SIG-M5 treated with dmso at 0.1 percent for 504 hours (cell line): ENCODE data around the gene TALDO1.
"Not testable (repeated sequence)": the region's sequence is repeated elsewhere in the genome, so short reads cannot be mapped to it uniquely, and the experiment has no call there.

Source experiments
- DNase-seq: peaks from one replicate; lab custom pipeline; 2025; ENCODE audit not compliant: unreplicated experiment; lab: John Stamatoyannopoulos, UW

The TALDO1 gene

DNA sequence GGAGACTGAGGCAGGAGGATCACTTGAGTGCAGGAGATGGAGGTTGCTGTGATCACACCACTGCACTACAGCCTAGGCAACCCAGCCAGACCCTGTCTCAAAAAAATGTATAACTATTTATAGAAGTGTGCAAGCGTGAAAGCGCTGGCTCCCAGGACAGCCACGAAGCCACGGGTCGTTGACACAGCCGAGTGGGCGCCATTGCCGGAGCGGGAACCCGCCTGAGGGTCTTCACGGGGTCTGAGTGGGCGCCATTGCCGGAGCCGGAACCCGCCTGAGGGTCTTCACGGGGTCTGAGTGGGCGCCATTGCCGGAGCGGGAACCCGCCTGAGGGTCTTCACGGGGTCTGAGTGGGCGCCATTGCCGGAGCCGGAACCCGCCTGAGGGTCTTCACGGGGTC is 12.7 kb upstream of the TALDO1 start:
- DNase-seq = not testable (repeated sequence)

DNA sequence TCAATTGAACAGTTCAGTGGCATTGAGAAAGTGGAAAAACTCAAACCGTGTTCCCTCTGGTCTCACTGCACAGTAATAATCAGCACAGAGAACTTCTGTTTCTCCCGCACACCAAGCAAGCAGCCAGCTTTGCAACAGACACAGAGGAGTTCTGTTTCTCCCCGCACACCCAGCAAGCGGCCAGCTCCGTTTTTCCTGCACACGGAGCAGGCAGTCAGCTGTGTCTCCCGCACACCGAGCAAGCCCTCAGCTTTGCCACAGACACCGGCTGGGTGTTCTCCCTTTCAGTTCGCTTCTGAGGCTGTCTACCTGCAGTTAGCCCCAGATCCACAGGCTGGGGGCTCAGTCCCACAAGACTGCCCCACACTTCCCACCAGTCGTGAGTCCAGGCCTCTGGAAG is 9.9 kb upstream of the TALDO1 start:
- DNase-seq = no peak

DNA sequence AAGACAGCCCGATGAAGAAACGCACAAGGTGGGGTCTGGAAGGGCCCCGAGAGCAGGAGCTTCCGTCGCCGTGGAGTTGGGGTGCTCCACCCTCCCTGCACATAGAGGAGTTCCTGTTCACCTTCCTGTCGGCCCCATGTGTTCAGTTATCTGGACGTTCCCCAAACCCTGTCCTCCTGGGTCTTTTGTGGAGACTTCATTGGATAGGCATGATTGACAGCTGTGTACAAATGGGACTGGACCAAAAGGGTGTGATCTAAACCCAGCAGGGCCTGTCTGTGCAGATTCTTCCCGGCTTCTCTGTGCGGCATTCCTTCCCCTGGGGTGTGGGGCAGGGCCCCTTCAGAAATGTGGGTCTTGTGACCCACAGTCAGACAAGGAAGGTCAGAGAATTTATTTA is 9.4 kb upstream of the TALDO1 start:
- not testable (repeated sequence) for DNase-seq

- no peak for DNase-seq
Observed at GRCh38 chr11:742156-742546, 5.1 kb upstream of the TALDO1 start.

- no peak for DNase-seq
Observed at GRCh38 chr11:742571-743201, 4.6 kb upstream of the TALDO1 start.

GRCh38 chr11:745428-745827 is 1.8 kb upstream of the TALDO1 start:
- DNase-seq = no peak

DNA sequence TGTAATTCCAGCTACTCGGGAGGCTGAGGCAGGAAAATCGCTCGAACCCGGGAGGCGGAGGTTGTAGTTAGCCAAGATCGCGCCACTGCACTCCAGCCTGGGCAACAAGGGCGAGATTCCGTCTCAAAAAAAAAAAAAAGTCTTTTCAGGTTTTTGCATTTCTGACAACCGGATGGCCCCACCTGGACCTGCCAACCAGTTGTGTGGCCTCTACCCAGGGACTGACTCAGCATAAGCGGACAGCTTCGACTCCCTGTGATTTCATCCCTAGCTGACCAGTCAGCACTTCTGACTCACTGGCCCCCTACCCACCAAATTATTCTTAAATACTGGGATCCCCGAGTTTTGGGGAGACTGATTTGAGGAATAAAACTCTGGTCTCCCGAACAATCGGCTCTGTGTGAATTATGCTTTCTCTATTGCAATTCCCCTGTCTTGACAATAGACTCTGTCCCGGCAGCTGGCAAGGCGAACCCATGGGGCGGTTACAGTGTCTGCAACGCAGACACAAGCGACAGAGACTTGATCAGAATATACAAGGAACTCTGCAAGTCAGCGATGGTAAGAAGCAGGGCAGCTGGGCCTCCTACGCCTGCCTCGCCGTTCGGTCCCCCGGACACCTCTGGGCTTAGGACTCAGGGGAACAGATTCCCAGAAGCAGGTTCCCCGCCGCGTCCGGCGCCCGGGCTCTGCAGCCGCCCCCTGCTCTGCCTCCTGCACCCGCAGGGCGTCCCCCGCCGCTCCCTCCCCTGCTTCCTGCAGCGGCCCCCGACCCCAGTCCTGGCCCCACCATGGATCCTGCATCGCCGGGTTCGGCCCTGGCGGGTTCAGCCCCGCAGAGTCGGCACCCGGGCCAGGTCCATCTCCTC is 741 bp upstream of the TALDO1 start:
- DNase-seq = no peak

- DNase-seq = no peak
Observed at GRCh38 chr11:748007-748359, 719 bp downstream of the TALDO1 start.

DNA sequence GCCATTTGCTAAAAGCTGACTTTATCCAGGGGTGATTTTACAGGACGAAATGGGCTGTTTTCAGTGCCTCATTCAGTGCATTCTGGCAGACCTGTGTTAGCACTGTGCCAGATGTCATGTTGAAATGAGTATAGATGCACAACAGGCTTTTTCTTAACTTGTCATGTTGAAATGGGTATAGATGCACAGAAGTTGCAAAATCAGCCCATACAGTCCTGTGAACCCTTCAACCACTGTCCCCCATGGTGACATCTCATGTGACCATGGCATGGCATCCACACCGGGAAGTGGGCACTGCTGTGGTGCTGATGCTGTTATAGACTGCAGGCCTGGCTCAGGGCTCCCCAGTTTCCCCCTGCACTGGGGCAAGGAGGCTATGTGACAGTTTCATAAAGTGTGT is 2.5 kb downstream of the TALDO1 start:
- DNase-seq = peak; percentile 59

DNA sequence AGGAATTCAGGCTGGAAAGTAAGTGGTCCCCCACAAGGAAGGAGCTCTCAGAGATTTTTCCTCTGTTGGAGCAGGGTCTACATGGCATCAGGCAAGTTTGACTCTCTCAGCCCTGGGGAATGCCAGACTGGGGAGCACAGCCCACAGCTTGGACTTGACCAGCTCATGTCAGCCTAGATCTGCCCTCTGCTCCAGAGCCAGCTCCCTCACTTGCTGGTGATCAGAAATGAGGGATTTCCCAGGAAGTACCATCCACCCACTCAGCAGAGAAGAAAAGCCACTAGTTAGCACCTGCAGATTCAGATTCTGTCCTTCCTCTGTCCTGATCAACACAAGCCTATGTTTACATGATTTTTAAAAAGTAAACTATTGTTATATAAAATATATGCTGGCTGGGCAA is 13.0 kb downstream of the TALDO1 start:
- DNase-seq = no peak

- no peak for DNase-seq
Observed at GRCh38 chr11:761526-762108, 14.4 kb downstream of the TALDO1 start.

GRCh38 chr11:762421-763072 is 15.3 kb downstream of the TALDO1 start:
- peak; percentile 55 for DNase-seq

- DNase-seq = no peak
Observed at GRCh38 chr11:763073-763463, 15.8 kb downstream of the TALDO1 start.

DNA sequence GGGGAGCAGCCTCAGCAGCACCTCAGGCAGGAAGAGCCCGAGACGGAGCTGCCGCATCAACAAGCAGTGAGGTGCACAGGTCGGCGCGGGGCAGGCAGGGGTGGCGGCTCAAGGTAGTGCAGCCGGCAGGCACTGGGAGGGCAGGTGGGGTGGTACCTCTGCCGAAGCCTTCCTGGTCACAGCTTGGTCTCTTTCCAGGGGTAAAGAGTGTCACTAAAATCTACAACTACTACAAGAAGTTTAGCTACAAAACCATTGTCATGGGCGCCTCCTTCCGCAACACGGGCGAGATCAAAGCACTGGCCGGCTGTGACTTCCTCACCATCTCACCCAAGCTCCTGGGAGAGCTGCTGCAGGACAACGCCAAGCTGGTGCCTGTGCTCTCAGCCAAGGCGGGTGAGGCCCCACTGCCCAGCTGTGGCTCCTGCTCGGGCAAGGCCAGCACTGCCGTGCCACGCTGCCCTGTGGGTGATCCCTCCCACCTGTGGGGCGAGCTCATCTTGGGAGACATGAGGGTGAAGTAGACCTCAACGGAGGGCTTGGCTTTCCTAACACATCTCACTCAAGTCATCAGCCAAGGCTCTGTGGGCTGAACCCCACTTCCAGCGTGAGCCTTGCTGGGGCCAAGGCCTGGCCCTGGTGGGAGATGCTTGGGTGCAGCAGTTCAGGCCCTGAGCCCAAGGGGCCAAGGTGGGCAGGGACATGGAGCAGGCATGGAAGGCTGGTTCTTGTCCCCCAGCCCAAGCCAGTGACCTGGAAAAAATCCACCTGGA is 16.5 kb downstream of the TALDO1 start:
- DNase-seq = no peak

- no peak for DNase-seq
Observed at GRCh38 chr11:764322-765024, 17.2 kb downstream of the TALDO1 start.

DNA sequence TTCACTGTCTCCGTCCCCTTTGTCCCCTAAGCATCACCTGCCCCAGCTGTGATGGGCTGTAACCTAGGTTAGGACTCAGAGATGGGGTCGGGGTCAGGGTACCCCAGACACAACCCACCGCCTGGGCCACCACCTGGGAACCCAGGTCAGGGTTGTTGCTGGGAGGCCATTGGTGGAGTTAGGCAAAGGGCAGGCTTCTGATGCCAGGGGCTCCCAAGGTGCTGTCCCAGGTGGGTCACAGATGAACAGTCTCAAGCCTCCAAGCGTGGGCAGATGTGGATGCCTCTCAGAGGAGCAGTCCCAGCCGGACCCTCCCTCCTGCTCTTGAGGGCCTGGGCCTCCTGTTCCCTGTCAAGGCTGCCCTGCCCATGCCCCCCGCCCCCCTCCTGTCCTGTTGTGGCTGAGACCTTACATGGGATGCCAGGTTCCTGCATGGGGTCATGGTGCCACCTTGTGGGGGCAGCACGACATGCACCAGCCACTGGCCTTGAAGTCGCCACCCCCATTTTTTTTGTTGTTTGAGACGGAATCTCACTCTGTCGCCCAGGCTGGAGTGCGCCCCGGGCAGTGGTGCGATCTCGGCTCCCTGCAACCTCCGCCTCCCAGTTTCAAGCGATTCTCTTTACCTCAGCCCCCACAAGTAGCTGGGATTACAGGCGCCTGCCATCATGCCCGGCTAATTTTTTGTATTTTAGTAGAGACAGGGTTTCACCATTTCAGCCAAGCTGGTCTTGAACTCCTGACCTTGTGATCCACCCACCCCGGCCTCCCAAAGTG is 17.9 kb downstream of the TALDO1 start:
- peak; percentile 28 for DNase-seq

DNA sequence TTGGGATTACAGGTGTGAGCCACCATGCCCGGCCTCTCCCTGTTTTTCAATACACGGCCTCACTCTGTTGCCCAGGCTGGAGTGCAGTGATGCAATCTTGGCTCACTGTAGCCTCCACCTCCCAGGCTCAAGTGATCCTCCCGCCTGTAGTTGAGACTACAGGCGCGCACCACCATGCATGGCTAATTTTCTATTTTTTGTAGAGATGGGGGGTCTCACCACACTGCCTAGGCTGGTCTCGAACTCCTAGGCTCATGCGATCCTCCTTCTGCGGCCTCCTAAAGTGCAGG is 18.5 kb downstream of the TALDO1 start:
- no peak for DNase-seq

- no peak for DNase-seq
Observed at GRCh38 chr11:766106-766935, 19.1 kb downstream of the TALDO1 start.

- DNase-seq = no peak
Observed at GRCh38 chr11:766936-767210, 19.6 kb downstream of the TALDO1 start.
